H1 (cell line): ENCODE measurements around the gene ARF6.

Experiments
- POLR2A ChIP-seq, 2 experiments: IDR thresholded peaks; 1 replicate in 1 of 2; 2 replicates in 1 of 2; pipeline ENCODE4 v1.6.1; 2011; ENCODE audit warnings: low read depth in 2 of 2, low read length in 2 of 2, mild to moderate bottlenecking in 2 of 2; ENCODE audit errors: control extremely low read depth in 1 of 2
- SIN3A ChIP-seq, 2 experiments: IDR thresholded peaks in 1 of 2; conservative IDR thresholded peaks in 1 of 2; 2 replicates each; pipeline ENCODE4 v1.6.1; 2011 to 2012; ENCODE audit warnings: low read length in 2 of 2, improper control_type of control experiment in 1 of 2, low read depth in 1 of 2, mild to moderate bottlenecking in 1 of 2

- TF ChIP-seq SIN3A (conservative IDR thresholded peaks at IDR 0.05 in 1 of 2, IDR thresholded peaks at IDR 0.05 in 1 of 2; ENCODE audit: low read depth in 1 of 2, low read length in 2 of 2) (no peak), POLR2A (IDR thresholded peaks at IDR 0.05; ENCODE audit: control extremely low read depth in 1 of 2, low read depth in 2 of 2, low read length in 2 of 2) (no peak)
Measured at GRCh38 chr14:49863487-49864281, 29.2 kb upstream of the ARF6 start.
